Lung (tissue), 12 donors: Measurements from ENCODE around the gene MAP3K14. TPM values are rescaled to one million over a fixed set of nuclear protein-coding genes. Genes with fewer than 3 reads are reported as not detected.

Experiments used
- ATAC-seq: fragments of 200-7000 bp; cut with Tn5 transposase; one replicate; pipeline ENCODE4 v1.9.1; 2020; ENCODE audit warnings: moderate number of reproducible peaks; ENCODE audit not compliant: insufficient read depth, low FRiP score
- DNase-seq, 3 donors: peaks; one replicate each; pipeline ENCODE4 v3.0.0-alpha.2; 2013 to 2017
- H3K27ac ChIP-seq, 2 donors: one replicate each; pipeline ENCODE4 v1.5.1; 2013; ENCODE audit warnings: mild to moderate bottlenecking in 2 of 2, moderate library complexity in 2 of 2, control low read depth in 1 of 2, inconsistent platforms in 1 of 2, low read depth in 1 of 2, low read length in 1 of 2
- H3K27me3 ChIP-seq, 3 donors: one replicate each; pipeline ENCODE4 v1.5.1; 2013; ENCODE audit warnings: low read length in 2 of 3; ENCODE audit not compliant: control insufficient read depth in 3 of 3, insufficient read depth in 3 of 3
- H3K36me3 ChIP-seq, 4 donors: one replicate each; pipeline ENCODE4 v1.5.1; 2013; ENCODE audit warnings: low read length in 4 of 4, mild to moderate bottlenecking in 1 of 4, moderate library complexity in 1 of 4; ENCODE audit not compliant: control insufficient read depth in 4 of 4, insufficient read depth in 4 of 4
- H3K4me1 ChIP-seq, 5 donors: one replicate each; pipeline ENCODE4 v1.5.1; 2013; ENCODE audit warnings: low read length in 5 of 5, mild to moderate bottlenecking in 2 of 5, moderate library complexity in 1 of 5; ENCODE audit not compliant: control insufficient read depth in 5 of 5, insufficient read depth in 5 of 5
- H3K4me3 ChIP-seq: one replicate; pipeline ENCODE4 v1.5.1; 2013; ENCODE audit warnings: mild to moderate bottlenecking, control low read depth, moderate library complexity
- H3K9ac ChIP-seq, 2 donors: one replicate each; pipeline ENCODE4 v1.5.1; 2013; ENCODE audit warnings: low read length in 2 of 2, control low read depth in 1 of 2; ENCODE audit not compliant: insufficient read depth in 1 of 2
- H3K9me3 ChIP-seq, 4 donors: one replicate each; pipeline ENCODE4 v1.5.1; 2013; ENCODE audit warnings: low read length in 3 of 4, mild to moderate bottlenecking in 1 of 4, moderate library complexity in 1 of 4; ENCODE audit not compliant: control insufficient read depth in 4 of 4, insufficient read depth in 3 of 4
- WGBS, 2 donors: extraction: QIAGEN DNeasy Blood & Tissue Kit; methylation state at CpG; one replicate each; pipeline ENCODE4 v1.1.7; 2013; 5-methylcytosine and 5-hydroxymethylcytosine counted together
- polyA plus RNA-seq, 2 donors: library from polyadenylated mRNA; stranded (reverse); fragments of 200-250 nt; gene quantifications; one replicate each; pipeline ENCODE4 v1.2.1, GENCODE V29; 2013
- total RNA-seq, 2 donors: library from RNA; depleted of rRNA in 1 of 2; stranded (reverse); fragments of >200 nt in 1 of 2; gene quantifications; one replicate each; pipeline ENCODE4 v1.2.1, GENCODE V29; 2014 to 2021
- TF ChIP-seq, protein P1 (sequence below): IDR thresholded peaks from 2 replicates; pipeline ENCODE4 v1.5.1; 2012; ENCODE audit warnings: mild to moderate bottlenecking; ENCODE audit errors: control extremely low read depth, extremely low read depth
- donor health status: control.
- donor health status: control.
- donor health status: Bipolar disorder and iron deficiency.
- donor health status: healthy.
- donor health status: DM: yes; HTN: yes; CAD: no.

Gene MAP3K14
- total and polyA plus RNA-seq, 4 donors, result 5.9 to 13.5 (median 7.8) TPM

DNA sequence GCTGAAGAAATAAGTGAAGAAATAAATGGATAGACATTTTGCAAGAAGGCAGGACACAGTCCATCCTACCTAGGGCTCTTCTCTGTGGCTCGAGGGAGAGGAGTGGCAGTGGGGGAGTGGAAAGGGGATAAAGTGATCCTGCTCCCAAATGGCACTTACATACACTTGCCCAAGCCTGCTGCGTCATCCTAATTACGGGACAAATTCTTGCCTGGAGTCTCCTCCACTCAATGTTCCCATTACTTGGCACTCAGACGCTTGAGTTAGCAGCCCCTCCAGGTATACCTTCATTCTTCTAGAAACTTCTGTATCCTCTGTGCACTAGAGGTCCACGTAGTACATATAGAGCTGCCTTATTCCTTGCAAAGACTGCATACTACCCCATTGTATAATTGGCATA, 15.7 kb upstream of the MAP3K14 start:
- ATAC-seq (no peak), DNase-seq (no peak)
- Histone ChIP-seq H3K4me3 (no peak overlapping the region), H3K9ac (no peak overlapping the region), H3K27me3 (no peaks in the 10 kb centered on the region), H3K27ac (peak overlapping the region in 1 of 2 donors; percentile 18), H3K4me1 (peaks cover 0 to 2% (median 0%) of the 10 kb centered on the region in 5 donors), H3K9me3 (no peaks in the 10 kb centered on the region), H3K36me3 (no peaks in the 10 kb centered on the region)
- WGBS, 2 donors, result 91 to 94% methylated on average over 5 of the region's 5 CpGs
- TF ChIP-seq, protein P1, sequence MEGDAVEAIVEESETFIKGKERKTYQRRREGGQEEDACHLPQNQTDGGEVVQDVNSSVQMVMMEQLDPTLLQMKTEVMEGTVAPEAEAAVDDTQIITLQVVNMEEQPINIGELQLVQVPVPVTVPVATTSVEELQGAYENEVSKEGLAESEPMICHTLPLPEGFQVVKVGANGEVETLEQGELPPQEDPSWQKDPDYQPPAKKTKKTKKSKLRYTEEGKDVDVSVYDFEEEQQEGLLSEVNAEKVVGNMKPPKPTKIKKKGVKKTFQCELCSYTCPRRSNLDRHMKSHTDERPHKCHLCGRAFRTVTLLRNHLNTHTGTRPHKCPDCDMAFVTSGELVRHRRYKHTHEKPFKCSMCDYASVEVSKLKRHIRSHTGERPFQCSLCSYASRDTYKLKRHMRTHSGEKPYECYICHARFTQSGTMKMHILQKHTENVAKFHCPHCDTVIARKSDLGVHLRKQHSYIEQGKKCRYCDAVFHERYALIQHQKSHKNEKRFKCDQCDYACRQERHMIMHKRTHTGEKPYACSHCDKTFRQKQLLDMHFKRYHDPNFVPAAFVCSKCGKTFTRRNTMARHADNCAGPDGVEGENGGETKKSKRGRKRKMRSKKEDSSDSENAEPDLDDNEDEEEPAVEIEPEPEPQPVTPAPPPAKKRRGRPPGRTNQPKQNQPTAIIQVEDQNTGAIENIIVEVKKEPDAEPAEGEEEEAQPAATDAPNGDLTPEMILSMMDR, result no peak

DNA sequence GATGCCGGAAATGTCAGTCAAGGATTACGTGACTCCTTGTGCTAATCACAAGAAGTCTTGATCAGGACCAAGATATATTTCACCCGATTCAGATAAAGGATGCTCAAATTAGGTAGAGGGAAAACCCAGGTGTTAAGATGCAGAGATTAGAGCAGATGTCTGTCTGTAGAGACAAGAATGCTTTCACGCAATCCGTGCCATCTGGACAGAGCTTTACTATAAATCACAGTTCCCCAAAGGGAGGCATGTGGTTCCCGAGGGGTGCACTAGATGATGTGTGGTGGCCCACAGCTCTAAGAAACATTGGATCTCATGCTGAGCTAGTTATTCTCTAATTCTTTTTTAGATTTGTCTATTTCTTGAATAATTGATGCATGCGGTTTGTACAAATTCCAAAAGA, 9.8 kb upstream of the MAP3K14 start:
- H3K36me3 ChIP-seq, result no peaks in the 10 kb centered on the region
- peaks cover 0 to 2% (median 0%) of the 10 kb centered on the region in 5 donors for H3K4me1 ChIP-seq
- no peak for ATAC-seq
- WGBS, 2 donors, result 89 to 95% methylated on average over 7 of the region's 7 CpGs
- TF ChIP-seq, protein P1, result no peak
- no peaks in the 10 kb centered on the region for H3K27me3 ChIP-seq
- H3K9ac ChIP-seq, result no peak overlapping the region
- H3K27ac ChIP-seq, result no peak overlapping the region
- no peaks in the 10 kb centered on the region for H3K9me3 ChIP-seq
- H3K4me3 ChIP-seq, result no peak overlapping the region
- no peak for DNase-seq

DNA sequence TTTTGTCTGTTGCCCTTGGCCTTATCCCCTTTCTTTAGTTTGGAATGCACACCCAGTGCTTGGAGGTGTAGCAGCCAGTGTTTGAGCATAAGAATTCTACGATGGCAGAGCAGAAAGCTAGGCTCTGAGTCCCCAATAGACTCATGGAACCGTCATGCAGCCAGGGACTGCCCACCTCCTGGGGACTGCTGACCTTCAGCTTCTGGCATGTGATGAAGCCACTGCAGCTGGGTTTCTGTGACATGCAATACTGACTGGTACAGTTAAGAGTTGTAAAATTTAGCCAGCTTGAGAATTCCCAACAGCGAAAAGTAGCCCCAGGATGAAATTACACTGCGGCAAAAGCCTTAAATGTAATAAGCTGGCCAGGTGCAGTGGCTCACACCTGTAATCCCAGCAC, 9.0 kb upstream of the MAP3K14 start:
- no peak overlapping the region for H3K4me3 ChIP-seq
- H3K27ac ChIP-seq, result no peak overlapping the region
- no peaks in the 10 kb centered on the region for H3K36me3 ChIP-seq
- DNase-seq (no peak), ATAC-seq (no peak)
- WGBS, 2 donors, result 93 to 98% methylated on average over 4 of the region's 4 CpGs
- TF ChIP-seq, protein P1, result no peak
- H3K27me3 ChIP-seq, result no peaks in the 10 kb centered on the region
- no peaks in the 10 kb centered on the region for H3K9me3 ChIP-seq
- no peak overlapping the region for H3K9ac ChIP-seq
- peaks cover 0 to 2% (median 0%) of the 10 kb centered on the region in 5 donors for H3K4me1 ChIP-seq

DNA sequence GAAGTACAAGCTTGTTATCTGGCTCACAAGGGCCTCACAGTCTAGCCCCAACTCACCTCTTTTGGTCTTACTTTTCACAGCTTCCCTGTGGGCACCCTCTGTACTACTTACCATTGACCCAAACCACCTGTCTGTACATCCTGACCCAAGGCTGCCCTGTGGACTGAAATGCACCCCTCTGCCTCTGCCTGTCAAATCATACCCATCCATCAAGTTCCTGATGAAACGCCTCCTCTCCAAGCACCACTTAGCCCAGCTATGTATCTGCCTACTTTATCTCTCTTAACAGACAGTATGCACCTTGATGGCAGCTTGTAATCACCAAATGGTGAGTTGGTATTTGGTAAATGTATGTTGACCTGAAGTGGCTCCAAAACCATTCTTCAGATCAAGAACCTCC, 7.5 kb upstream of the MAP3K14 start:
- ATAC-seq, result no peak
- Histone ChIP-seq H3K4me3 (no peak overlapping the region), H3K27ac (no peak overlapping the region), H3K4me1 (no peaks in the 10 kb centered on the region), H3K36me3 (no peaks in the 10 kb centered on the region), H3K27me3 (no peaks in the 10 kb centered on the region), H3K9me3 (no peaks in the 10 kb centered on the region), H3K9ac (no peak overlapping the region)
- DNase-seq, result no peak
- WGBS, 2 donors, result 93 to 100% methylated on average over 1 of the region's 1 CpG
- TF ChIP-seq, protein P1, result no peak
